SH-SY5Y (cell line): Measurements from ENCODE around the gene MRPL20.

ENCODE experiments used
- GATA2 ChIP-seq: IDR thresholded peaks from 2 replicates; pipeline ENCODE4 v1.6.1; 2011; ENCODE audit warnings: mild to moderate bottlenecking, low read depth, low read length
- GATA3 ChIP-seq: IDR thresholded peaks from 2 replicates; pipeline ENCODE4 v1.6.1; 2011; ENCODE audit warnings: low read depth, mild to moderate bottlenecking, low read length, moderate library complexity

DNA sequence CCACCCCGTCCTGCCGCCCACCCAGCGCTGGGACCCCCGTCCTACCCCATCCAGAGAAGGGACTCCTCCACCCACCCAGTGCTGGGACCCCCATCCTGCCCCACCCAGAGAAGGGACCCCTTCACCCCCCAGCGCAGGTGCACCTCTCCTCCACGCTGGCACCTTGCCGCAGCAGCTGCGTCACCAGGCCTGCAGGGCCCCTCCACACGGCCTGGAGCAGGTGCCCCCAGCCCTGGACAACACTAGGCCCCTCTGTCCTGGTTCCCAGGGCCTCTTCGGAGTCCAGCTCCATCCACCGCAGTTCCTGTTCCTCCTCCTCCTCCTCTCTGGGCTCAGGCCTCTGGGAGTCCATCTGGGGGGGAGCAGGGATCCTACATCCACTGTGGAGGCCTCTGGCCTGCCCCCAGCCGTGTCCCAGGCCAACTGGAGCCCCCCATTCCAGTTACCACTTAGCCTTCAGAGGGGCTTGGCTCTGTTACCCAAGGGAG lies 13.6 kb upstream of the MRPL20 start:
- TF ChIP-seq GATA3 = no peak
- no peak for TF ChIP-seq GATA2
